ENCODE results near the gene ATAD3C. TPM values are rescaled to one million over a fixed set of nuclear protein-coding genes. Genes with fewer than 3 reads are reported as not detected.
"Not testable (repeated sequence)": the region's sequence is repeated elsewhere in the genome, so short reads cannot be mapped to it uniquely, and the experiment has no call there.

The ATAD3C gene
- total RNA-seq (2014; rRNA removed; shearing (Covaris generic)) = not detected in 2 replicates

- DNase-seq (ENCODE audit: low read depth) = no peak
Observed at GRCh38 chr1:1449099-1449739, at the start of gene ATAD3C. ATAD3C (plus strand) TSS chr1:1449689; CDS start chr1:1450684, 995 bp downstream.

GRCh38 chr1:1399872-1400575 is 49.5 kb upstream of the ATAD3C start:
- peak; percentile 37 for DNase-seq (ENCODE audit: low read depth)

GRCh38 chr1:1400576-1401456 is 48.7 kb upstream of the ATAD3C start:
- no peak for DNase-seq (ENCODE audit: low read depth)

- DNase-seq (ENCODE audit: low read depth) = no peak
Observed at GRCh38 chr1:1401457-1402010, 48.0 kb upstream of the ATAD3C start.

- peak; percentile 47 for DNase-seq (ENCODE audit: low read depth)
Observed at GRCh38 chr1:1402072-1402900, 47.2 kb upstream of the ATAD3C start.

GRCh38 chr1:1402901-1403392 is 46.5 kb upstream of the ATAD3C start:
- not testable (repeated sequence) for DNase-seq (ENCODE audit: low read depth)

- DNase-seq (ENCODE audit: low read depth) = no peak
Observed at GRCh38 chr1:1403653-1404052, 45.8 kb upstream of the ATAD3C start.

- DNase-seq (ENCODE audit: low read depth) = peak; percentile 14
Observed at GRCh38 chr1:1406101-1406820, 43.2 kb upstream of the ATAD3C start.

GRCh38 chr1:1406821-1407635 is 42.5 kb upstream of the ATAD3C start, which contains the start of gene MRPL20:
MRPL20 (minus strand) TSS chr1:1407293; CDS start chr1:1407217, 76 bp downstream.
- DNase-seq (ENCODE audit: low read depth) = peak; percentile 89

GRCh38 chr1:1407636-1408318 is 41.7 kb upstream of the ATAD3C start:
- peak; percentile 34 for DNase-seq (ENCODE audit: low read depth)

GRCh38 chr1:1410238-1410637 is 39.3 kb upstream of the ATAD3C start:
- DNase-seq (ENCODE audit: low read depth) = not testable (repeated sequence)

GRCh38 chr1:1411626-1412025 is 37.9 kb upstream of the ATAD3C start:
- DNase-seq (ENCODE audit: low read depth) = no peak

- not testable (repeated sequence) for DNase-seq (ENCODE audit: low read depth)
Observed at GRCh38 chr1:1412311-1412902, 37.1 kb upstream of the ATAD3C start.

GRCh38 chr1:1415751-1416150 is 33.7 kb upstream of the ATAD3C start:
- DNase-seq (ENCODE audit: low read depth) = peak; percentile 53

GRCh38 chr1:1417396-1417795 is 32.1 kb upstream of the ATAD3C start:
- DNase-seq (ENCODE audit: low read depth) = not testable (repeated sequence)

- not testable (repeated sequence) for DNase-seq (ENCODE audit: low read depth)
Observed at GRCh38 chr1:1417825-1418463, 31.5 kb upstream of the ATAD3C start.

- no peak for DNase-seq (ENCODE audit: low read depth)
Observed at GRCh38 chr1:1418464-1419362, 30.8 kb upstream of the ATAD3C start.

Data from RPMI7951 (cell line).